IMR-90 (cell line): ENCODE results near the gene CLEC11A. TPM values are rescaled to one million over a fixed set of nuclear protein-coding genes. Genes with fewer than 3 reads are reported as not detected.
A peak's percentile ranks its signal among the peaks of the same experiment; 100 is the strongest.

Source experiments
- ATAC-seq: fragments of 200-7000 bp; cut with Tn5 transposase; 2 replicates; pipeline ENCODE4 v1.9.1; 2020; ENCODE audit warnings: low read depth, mild to moderate bottlenecking, moderate library complexity
- BruUV-seq: library from RNA; stranded (reverse); fragments of 400-500 nt; replicated peaks from 2 replicates; lab custom pipeline; 2021; lab: Mats Ljungman, UMichigan
- CTCF ChIA-PET: fragments of 300-600 bp; formaldehyde crosslinking; extraction: SDS; loops from one replicate; lab custom pipeline; 2021; ENCODE audit warnings: antibody characterized with exemption; lab: Yijun Ruan, JAX
- POLR2A ChIA-PET: fragments of 300-600 bp; sonication (Branson Sonifier 250); formaldehyde crosslinking; loops from one replicate; lab custom pipeline; 2022; ENCODE audit warnings: antibody characterized with exemption; ENCODE audit not compliant: unreplicated experiment; lab: Charles Lee
- DNase-seq: peaks from one replicate; pipeline ENCODE4 v3.0.0; 2013
- H2AFZ ChIP-seq: replicated peaks from 2 replicates; pipeline ENCODE3; 2013; ENCODE audit warnings: low read length, mild to moderate bottlenecking; ENCODE audit not compliant: poor library complexity
- H2AK5ac ChIP-seq: 2 replicates; pipeline ENCODE4 v1.6.1; 2013; ENCODE audit warnings: low read depth, low read length, inconsistent platforms
- H2AK9ac ChIP-seq: replicated peaks from 2 replicates; pipeline ENCODE3; 2013; ENCODE audit warnings: mild to moderate bottlenecking, low read depth, low read length, moderate library complexity; ENCODE audit not compliant: poor library complexity
- H2BK120ac ChIP-seq: 2 replicates; pipeline ENCODE4 v1.6.1; 2013; ENCODE audit warnings: low read depth, low read length, inconsistent platforms
- H2BK15ac ChIP-seq: 3 replicates; pipeline ENCODE4 v1.6.1; 2013; ENCODE audit warnings: low read depth, low read length, inconsistent platforms
- H2BK20ac ChIP-seq: 2 replicates; pipeline ENCODE4 v1.6.1; 2013; ENCODE audit warnings: low read depth, mild to moderate bottlenecking, inconsistent platforms, low read length, moderate library complexity
- H2BK5ac ChIP-seq: 2 replicates; pipeline ENCODE4 v1.6.1; 2013; ENCODE audit warnings: mild to moderate bottlenecking, low read depth, low read length, inconsistent platforms; ENCODE audit not compliant: poor library complexity, severe bottlenecking
- H3K14ac ChIP-seq: replicated peaks from 2 replicates; pipeline ENCODE4 v1.6.1; 2013; ENCODE audit warnings: low read depth, low read length, inconsistent platforms
- H3K18ac ChIP-seq: 2 replicates; pipeline ENCODE4 v1.6.1; 2013; ENCODE audit warnings: low read depth, low read length, control low read depth
- H3K23ac ChIP-seq: 2 replicates; pipeline ENCODE4 v1.6.1; 2013; ENCODE audit warnings: low read depth, low read length, inconsistent platforms
- H3K27ac ChIP-seq: 2 replicates; pipeline ENCODE4 v1.5.1; 2013; ENCODE audit warnings: mild to moderate bottlenecking, control low read depth, low read length; ENCODE audit not compliant: insufficient read depth
- H3K27me3 ChIP-seq: 2 replicates; pipeline ENCODE4 v1.6.1; 2013; ENCODE audit warnings: low read length; ENCODE audit not compliant: control insufficient read depth, insufficient read depth
- H3K36me3 ChIP-seq: 2 replicates; pipeline ENCODE4 v1.6.1; 2013; ENCODE audit warnings: low read length, mixed read lengths; ENCODE audit not compliant: control insufficient read depth, insufficient read depth
- H3K4ac ChIP-seq: 2 replicates; pipeline ENCODE4 v1.6.1; 2013; ENCODE audit warnings: low read depth, low read length, inconsistent platforms
- H3K4me1 ChIP-seq: 2 replicates; pipeline ENCODE4 v1.6.1; 2013; ENCODE audit warnings: low read length, mixed read lengths; ENCODE audit not compliant: control insufficient read depth, insufficient read depth
- H3K4me2 ChIP-seq: 2 replicates; pipeline ENCODE4 v1.6.1; 2013; ENCODE audit warnings: low read depth, mild to moderate bottlenecking, control low read depth, low read length, moderate library complexity
- H3K4me3 ChIP-seq: 2 replicates; pipeline ENCODE4 v1.5.1; 2013; ENCODE audit warnings: low read depth, mild to moderate bottlenecking, control low read depth, low read length, moderate library complexity; ENCODE audit not compliant: insufficient read depth
- H3K56ac ChIP-seq: 2 replicates; pipeline ENCODE4 v1.6.1; 2013; ENCODE audit warnings: low read length, inconsistent platforms; ENCODE audit not compliant: insufficient read depth; ENCODE audit errors: extremely low read depth
- H3K79me1 ChIP-seq, 2 experiments: 2 replicates each; pipeline ENCODE4 v1.6.1; 2013; ENCODE audit warnings: low read length in 2 of 2, inconsistent platforms in 1 of 2, low read depth in 1 of 2
- H3K9ac ChIP-seq: 2 replicates; pipeline ENCODE4 v1.6.1; 2013; ENCODE audit warnings: low read depth, low read length, control low read depth
- H3K9me1 ChIP-seq: 2 replicates; pipeline ENCODE4 v1.6.1; 2013; ENCODE audit warnings: low read length, inconsistent platforms; ENCODE audit not compliant: insufficient read depth
- H3K9me3 ChIP-seq: 2 replicates; pipeline ENCODE4 v1.6.1; 2013; ENCODE audit warnings: low read length; ENCODE audit not compliant: control insufficient read depth, insufficient read depth
- H4K20me1 ChIP-seq: 2 replicates; pipeline ENCODE4 v1.6.1; 2013; ENCODE audit warnings: low read length, inconsistent platforms; ENCODE audit not compliant: insufficient read depth
- H4K5ac ChIP-seq: 2 replicates; pipeline ENCODE4 v1.6.1; 2013; ENCODE audit warnings: mild to moderate bottlenecking, low read depth, low read length, control low read depth
- H4K8ac ChIP-seq, 2 experiments: 2 replicates each; pipeline ENCODE4 v1.6.1; 2013; ENCODE audit warnings: low read depth in 2 of 2, low read length in 2 of 2, control low read depth in 1 of 2, inconsistent platforms in 1 of 2
- H4K91ac ChIP-seq: 2 replicates; pipeline ENCODE4 v1.6.1; 2013; ENCODE audit warnings: low read depth, low read length, inconsistent platforms; ENCODE audit not compliant: insufficient read depth
- BHLHE40 ChIP-seq: fragments of 150-350 bp; IDR thresholded peaks from 2 replicates; pipeline ENCODE4 v1.6.1; 2016; ENCODE audit warnings: mild to moderate bottlenecking, low read depth, low read length
- MAZ ChIP-seq: IDR thresholded peaks from 2 replicates; pipeline ENCODE4 v1.6.1; 2012; ENCODE audit warnings: low read depth, mild to moderate bottlenecking, low read length, improper control_type of control experiment, moderate library complexity, borderline replicate concordance
- MXI1 ChIP-seq: IDR thresholded peaks from 2 replicates; pipeline ENCODE4 v1.6.1; 2012; ENCODE audit warnings: low read depth, mild to moderate bottlenecking, low read length, moderate library complexity, borderline replicate concordance
- NFE2L2 ChIP-seq: fragments of 150-350 bp; IDR thresholded peaks from 2 replicates; pipeline ENCODE4 v1.6.1; 2016; ENCODE audit warnings: low read depth, mild to moderate bottlenecking, low read length
- POLR2A ChIP-seq: IDR thresholded peaks from 2 replicates; pipeline ENCODE4 v1.6.1; 2012; ENCODE audit warnings: mild to moderate bottlenecking, low read depth, low read length
- RCOR1 ChIP-seq: IDR thresholded peaks from 2 replicates; pipeline ENCODE4 v1.6.1; 2012; ENCODE audit warnings: mild to moderate bottlenecking, low read length, improper control_type of control experiment; ENCODE audit not compliant: insufficient replicate concordance
- WGBS, 2 experiments: methylation state at CpG; one replicate each; pipeline versions ENCODE4 v1.1.5 to v1.1.7; 2013; ENCODE audit warnings: missing lambda C conversion rate in 2 of 2; ENCODE audit not compliant: insufficient read length in 1 of 2; ENCODE audit errors: extremely low coverage in 2 of 2; 5-methylcytosine and 5-hydroxymethylcytosine counted together
- dilution Hi-C: fragments of 300-500 bp; cut with HindIII; formaldehyde crosslinking; loops from one replicate; pipeline ENCODE4 v1.14.3; 2018; ENCODE audit warnings: low sequenced_read_pairs; ENCODE audit not compliant: unreplicated experiment
- in situ Hi-C: fragments of 300-500 bp; cut with MboI; formaldehyde crosslinking; loops from 3 replicates; pipeline ENCODE4 v1.14.3; 2019; ENCODE audit warnings: low sequenced_read_pairs, inconsistent platforms, mixed read lengths
- intact Hi-C: fragments of 100-400 bp; cut with micrococcal nuclease; formaldehyde crosslinking; loops from 2 replicates; pipeline ENCODE4 v1.10.0; 2022
- polyA plus RNA-seq, 3 experiments: library from polyadenylated mRNA; depleted of rRNA; stranded (reverse); fragments of >200 nt; gene quantifications; 2 replicates each; pipeline ENCODE4 v1.2.3, GENCODE V29; 2012; ENCODE audit warnings: low replicate concordance in 1 of 3
- total RNA-seq: library from RNA; depleted of rRNA; stranded (reverse); fragments of >200 nt; gene quantifications from 2 replicates; pipeline ENCODE4 v1.2.3, GENCODE V29; 2012
- TF ChIP-seq, protein P1 (sequence below): fragments of 150-350 bp; IDR thresholded peaks from 2 replicates; pipeline ENCODE4 v1.6.1; 2017; ENCODE audit warnings: mild to moderate bottlenecking, antibody characterized with exemption, low read length, low read depth

The CLEC11A gene
- total and polyA plus RNA-seq, 2 of the 4 experiments (the other 2 are of a cell fraction) = 17.0 to 152 TPM

DNA sequence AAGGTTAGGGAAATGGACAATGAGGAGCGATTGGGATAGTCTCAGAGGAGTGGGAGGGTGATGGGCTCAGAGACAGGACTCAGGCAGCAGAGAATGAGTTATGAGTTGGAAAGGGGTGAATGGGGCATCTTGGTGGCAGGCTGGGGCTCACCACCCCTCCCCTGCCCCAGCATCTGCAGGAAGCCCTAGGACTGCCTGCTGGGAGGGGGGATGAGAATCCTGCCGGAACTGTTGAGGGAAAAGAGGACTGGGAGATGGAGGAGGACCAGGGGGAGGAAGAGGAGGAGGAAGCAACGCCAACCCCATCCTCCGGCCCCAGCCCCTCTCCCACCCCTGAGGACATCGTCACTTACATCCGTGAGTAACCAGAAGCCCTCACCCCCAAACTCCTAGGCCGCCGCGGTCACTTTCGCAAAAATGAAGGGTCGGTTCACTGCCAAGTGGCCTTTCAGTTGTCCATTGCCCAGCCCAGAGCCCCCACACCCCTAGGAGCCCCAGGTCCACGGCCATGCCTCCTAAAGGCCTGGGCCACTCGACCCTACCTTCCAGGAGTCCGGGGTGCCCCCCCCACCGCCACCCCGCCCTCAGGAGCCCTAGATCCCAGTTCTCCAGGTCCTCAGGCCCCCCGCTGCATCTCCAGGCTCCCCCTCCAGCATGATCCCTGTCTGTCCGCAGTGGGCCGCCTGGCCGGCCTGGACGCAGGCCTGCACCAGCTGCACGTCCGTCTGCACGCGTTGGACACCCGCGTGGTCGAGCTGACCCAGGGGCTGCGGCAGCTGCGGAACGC is 764 bp downstream of the CLEC11A start:
- Histone ChIP-seq H3K9ac (peak overlapping the region; percentile 79), H2BK20ac (no peak overlapping the region), H3K79me1 (peaks cover 18 to 44% of the 10 kb centered on the region in 2 experiments), H3K18ac (peak overlapping the region; percentile 16), H3K4ac (peak overlapping the region; percentile 42), H3K56ac (peak overlapping the region; percentile 37), H3K4me2 (peak overlapping the region; percentile 82), H3K9me1 (peaks cover 32% of the 10 kb centered on the region), H2AK5ac (peak overlapping the region; percentile 38), H3K36me3 (peaks cover 2% of the 10 kb centered on the region), H2BK5ac (peak overlapping the region; percentile 81), H4K91ac (peak overlapping the region; percentile 75), H3K4me1 (peaks cover 19% of the 10 kb centered on the region), H2AK9ac (peak overlapping the region; percentile 95), H3K27me3 (no peaks in the 10 kb centered on the region), H3K27ac (peak overlapping the region; percentile 87), H2BK15ac (0 out of 3 replicates have a peak overlapping the region, but pooled peaks have one; percentile 12), H4K8ac (peak overlapping the region; percentile 87 to 93), H3K4me3 (peak overlapping the region; percentile 63), H3K23ac (peak overlapping the region; percentile 71), H2AFZ (peak overlapping the region; percentile 96), H2BK120ac (no peak overlapping the region), H3K9me3 (no peaks in the 10 kb centered on the region), H4K5ac (peak overlapping the region; percentile 75), H3K14ac (peak overlapping the region; percentile 76), H4K20me1 (0 out of 2 replicates have a peak, but pooled peaks cover 6% of the 10 kb centered on the region)
- dilution Hi-C loops = no loop called here
- no TSS peak for BruUV-seq
- TF ChIP-seq MXI1 (peak; percentile 90; the same call in 1 of the 2 replicates), NFE2L2 (no peak), BHLHE40 (peak; percentile 71), RCOR1 (no peak), POLR2A (0 out of 2 replicates have a peak, but pooled peaks have one; percentile 25), MAZ (no peak)
- TF ChIP-seq, protein P1, sequence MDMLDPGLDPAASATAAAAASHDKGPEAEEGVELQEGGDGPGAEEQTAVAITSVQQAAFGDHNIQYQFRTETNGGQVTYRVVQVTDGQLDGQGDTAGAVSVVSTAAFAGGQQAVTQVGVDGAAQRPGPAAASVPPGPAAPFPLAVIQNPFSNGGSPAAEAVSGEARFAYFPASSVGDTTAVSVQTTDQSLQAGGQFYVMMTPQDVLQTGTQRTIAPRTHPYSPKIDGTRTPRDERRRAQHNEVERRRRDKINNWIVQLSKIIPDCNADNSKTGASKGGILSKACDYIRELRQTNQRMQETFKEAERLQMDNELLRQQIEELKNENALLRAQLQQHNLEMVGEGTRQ = no peak
- 0% methylated on average over 10 of the region's 31 CpGs; no CpG with 5 or more reads in 1 of the 2 experiments for WGBS, 2 experiments
- intact Hi-C loops = loop anchor here (1.0 to 10.0 kb wide), 4 partner anchors 59 to 381 kb away; partner anchors contain the start of genes CTU1 and JOSD2
- CTCF ChIA-PET = interaction anchor here (0.6 to 1.6 kb wide), 8 partner anchors 11 to 388 kb away, joined by 3 to 9 read pairs (median 4); partner anchors contain the start of gene JOSD2
- in situ Hi-C loops = loop anchor here (5.0 kb wide), 1 partner anchor 347 kb away; the partner anchor contains the start of gene NR1H2
- ATAC-seq (no peak), DNase-seq (no peak)
- POLR2A ChIA-PET = interaction anchor here (0.5 kb wide), 1 partner anchor 29 kb away, joined by 3 read pairs; no protein-coding TSS in a partner anchor
